ENCODE results near the gene ZFYVE28. TPM values are rescaled to one million over a fixed set of nuclear protein-coding genes. Genes with fewer than 3 reads are reported as not detected.

The ZFYVE28 gene
- total RNA-seq, 1 donor from 2014 or later: 3.3 TPM

- Mint-ChIP-seq H3K27ac (no peak overlapping the region), H3K4me1 (ENCODE audit: low read depth) (no peaks in the 10 kb centered on the region), H3K4me3 (ENCODE audit: low read depth) (no peak overlapping the region), H3K27me3 (no peaks in the 10 kb centered on the region), H3K36me3 (ENCODE audit: insufficient read depth) (no peaks in the 10 kb centered on the region), H3K9me3 (ENCODE audit: low read depth) (no peaks in the 10 kb centered on the region)
- DNase-seq (ENCODE audit: low spot score, unreplicated experiment): no peak
- TF ChIP-seq, protein P1, sequence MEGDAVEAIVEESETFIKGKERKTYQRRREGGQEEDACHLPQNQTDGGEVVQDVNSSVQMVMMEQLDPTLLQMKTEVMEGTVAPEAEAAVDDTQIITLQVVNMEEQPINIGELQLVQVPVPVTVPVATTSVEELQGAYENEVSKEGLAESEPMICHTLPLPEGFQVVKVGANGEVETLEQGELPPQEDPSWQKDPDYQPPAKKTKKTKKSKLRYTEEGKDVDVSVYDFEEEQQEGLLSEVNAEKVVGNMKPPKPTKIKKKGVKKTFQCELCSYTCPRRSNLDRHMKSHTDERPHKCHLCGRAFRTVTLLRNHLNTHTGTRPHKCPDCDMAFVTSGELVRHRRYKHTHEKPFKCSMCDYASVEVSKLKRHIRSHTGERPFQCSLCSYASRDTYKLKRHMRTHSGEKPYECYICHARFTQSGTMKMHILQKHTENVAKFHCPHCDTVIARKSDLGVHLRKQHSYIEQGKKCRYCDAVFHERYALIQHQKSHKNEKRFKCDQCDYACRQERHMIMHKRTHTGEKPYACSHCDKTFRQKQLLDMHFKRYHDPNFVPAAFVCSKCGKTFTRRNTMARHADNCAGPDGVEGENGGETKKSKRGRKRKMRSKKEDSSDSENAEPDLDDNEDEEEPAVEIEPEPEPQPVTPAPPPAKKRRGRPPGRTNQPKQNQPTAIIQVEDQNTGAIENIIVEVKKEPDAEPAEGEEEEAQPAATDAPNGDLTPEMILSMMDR (IDR thresholded peaks at IDR 0.05; ENCODE audit: unreplicated experiment): no peak
These were observed 153.0 kb downstream of the ZFYVE28 start for GRCh38 chr4:2265113-2266110.

DNA sequence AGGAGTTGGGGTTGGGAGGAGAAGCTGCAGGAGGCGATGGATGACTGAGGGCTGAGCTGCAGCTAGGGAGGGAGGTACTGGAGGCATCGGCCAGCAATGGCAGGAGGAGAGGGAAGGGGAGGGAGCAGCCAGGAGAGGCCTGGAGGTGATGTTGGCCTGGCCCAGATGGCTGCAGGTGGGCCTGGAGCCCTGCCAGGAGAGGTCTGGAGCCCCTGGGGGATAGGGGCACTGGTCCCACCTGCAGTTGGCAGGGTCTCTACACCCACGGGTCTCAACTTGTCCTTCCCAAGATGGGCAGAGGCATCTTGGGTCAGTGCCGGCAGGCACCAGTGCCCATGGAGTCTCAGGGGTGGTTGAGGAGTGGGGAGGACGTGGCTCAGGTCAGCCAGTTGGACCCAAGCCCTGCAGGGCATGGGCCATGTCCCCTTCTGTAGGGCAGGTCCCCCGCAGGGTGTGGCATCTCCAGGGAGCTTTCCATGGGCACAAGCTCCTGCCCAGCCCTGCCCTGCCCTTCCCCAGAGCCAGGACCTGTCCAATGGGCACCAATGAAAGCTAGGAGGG is 153.9 kb downstream of the ZFYVE28 start:
- H3K27me3 Mint-ChIP-seq: no peaks in the 10 kb centered on the region
- peaks cover 2% of the 10 kb centered on the region for H3K4me1 Mint-ChIP-seq (ENCODE audit: low read depth)
- no peak for DNase-seq (ENCODE audit: low spot score, unreplicated experiment)
- TF ChIP-seq, protein P1 (IDR thresholded peaks at IDR 0.05; ENCODE audit: unreplicated experiment): no peak
- no peak overlapping the region for H3K4me3 Mint-ChIP-seq (ENCODE audit: low read depth)
- no peaks in the 10 kb centered on the region for H3K9me3 Mint-ChIP-seq (ENCODE audit: low read depth)
- no peak overlapping the region for H3K27ac Mint-ChIP-seq
- H3K36me3 Mint-ChIP-seq (ENCODE audit: insufficient read depth): no peaks in the 10 kb centered on the region

DNA sequence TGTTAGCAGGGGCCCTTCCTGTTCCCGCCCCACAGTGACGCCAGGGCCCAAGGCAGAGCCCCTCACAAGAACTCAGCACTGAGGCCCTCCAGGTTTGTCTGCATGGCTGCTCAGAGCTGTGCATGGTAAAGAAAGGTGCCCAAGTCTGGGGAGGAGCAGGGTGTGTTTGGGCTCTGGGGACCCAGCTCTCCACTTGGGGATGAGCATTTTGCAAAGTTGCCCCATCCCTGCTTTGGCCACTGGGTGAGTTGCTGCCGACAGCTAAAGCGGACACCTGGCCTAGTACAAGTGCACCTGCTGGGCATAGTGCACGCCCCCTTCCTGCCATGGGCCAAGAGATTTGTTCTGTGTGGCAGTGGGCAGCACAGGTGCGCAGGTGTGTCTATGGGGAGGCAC is 154.5 kb downstream of the ZFYVE28 start:
- Mint-ChIP-seq H3K27me3 (no peaks in the 10 kb centered on the region), H3K9me3 (ENCODE audit: low read depth) (no peaks in the 10 kb centered on the region), H3K4me1 (ENCODE audit: low read depth) (peaks cover 2% of the 10 kb centered on the region), H3K4me3 (ENCODE audit: low read depth) (no peak overlapping the region), H3K27ac (peak overlapping the region; percentile 37), H3K36me3 (ENCODE audit: insufficient read depth) (no peaks in the 10 kb centered on the region)
- DNase-seq (ENCODE audit: low spot score, unreplicated experiment): no peak
- TF ChIP-seq, protein P1 (IDR thresholded peaks at IDR 0.05; ENCODE audit: unreplicated experiment): no peak

DNA sequence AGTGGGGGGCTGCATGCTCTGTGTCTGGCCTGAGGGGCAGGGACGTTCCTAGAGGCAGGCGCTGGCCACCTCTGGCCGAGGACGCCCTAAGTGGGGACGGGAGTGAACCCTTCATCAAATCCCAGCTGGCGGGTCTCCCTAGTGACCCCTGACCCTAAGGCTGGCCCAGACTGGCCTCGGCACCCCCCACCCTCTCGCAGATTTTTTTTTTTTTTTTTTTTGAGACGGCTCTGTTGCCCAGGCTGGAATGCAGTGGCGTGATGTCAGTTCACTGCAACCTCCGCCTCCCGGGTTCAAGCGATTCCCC is 155.5 kb downstream of the ZFYVE28 start:
- H3K4me1 Mint-ChIP-seq (ENCODE audit: low read depth): peaks cover 2% of the 10 kb centered on the region
- TF ChIP-seq, protein P1 (IDR thresholded peaks at IDR 0.05; ENCODE audit: unreplicated experiment): no peak
- no peaks in the 10 kb centered on the region for H3K9me3 Mint-ChIP-seq (ENCODE audit: low read depth)
- no peaks in the 10 kb centered on the region for H3K36me3 Mint-ChIP-seq (ENCODE audit: insufficient read depth)
- peak overlapping the region; percentile 62 for H3K27ac Mint-ChIP-seq
- H3K27me3 Mint-ChIP-seq: no peaks in the 10 kb centered on the region
- DNase-seq (ENCODE audit: low spot score, unreplicated experiment): no peak
- peak overlapping the region; percentile 69 for H3K4me3 Mint-ChIP-seq (ENCODE audit: low read depth)

- Mint-ChIP-seq H3K4me3 (ENCODE audit: low read depth) (peak overlapping the region; percentile 69), H3K27ac (peak overlapping the region; percentile 81), H3K36me3 (ENCODE audit: insufficient read depth) (no peaks in the 10 kb centered on the region)
These were observed 156.1 kb downstream of the ZFYVE28 start for GRCh38 chr4:2262145-2262943.

More at GRCh38 chr4:2262145-2262943, 156.1 kb downstream of the ZFYVE28 start:
- DNase-seq (ENCODE audit: low spot score, unreplicated experiment): peak; percentile 97
- Mint-ChIP-seq H3K4me1 (ENCODE audit: low read depth) (peaks cover 2% of the 10 kb centered on the region), H3K9me3 (ENCODE audit: low read depth) (no peaks in the 10 kb centered on the region), H3K27me3 (no peaks in the 10 kb centered on the region)
- TF ChIP-seq, protein P1 (IDR thresholded peaks at IDR 0.05; ENCODE audit: unreplicated experiment): no peak
